A673 (cell line): ENCODE measurements around the gene ZPR1. TPM values are rescaled to one million over a fixed set of nuclear protein-coding genes. Genes with fewer than 3 reads are reported as not detected.

Experiments
- BruUV-seq: library from RNA; stranded (reverse); fragments of 400-500 nt; replicated peaks from 2 replicates; lab custom pipeline; 2021; lab: Mats Ljungman, UMichigan
- CTCF ChIA-PET: fragments of 300-600 bp; sonication (Branson Sonifier 250); formaldehyde crosslinking; loops from one replicate; lab custom pipeline; 2022; ENCODE audit warnings: antibody characterized with exemption; lab: Charles Lee
- POLR2A ChIA-PET: fragments of 300-600 bp; sonication (Branson Sonifier 250); formaldehyde crosslinking; loops from one replicate; lab custom pipeline; 2022; ENCODE audit warnings: antibody characterized with exemption; ENCODE audit not compliant: low non-redundant PET; lab: Charles Lee
- DNase-seq: peaks from one replicate; pipeline ENCODE4 v3.0.0-alpha.2; 2015; ENCODE audit warnings: low spot score
- H3K27ac ChIP-seq: fragments of 200-600 bp; sonication (generic); 2 replicates; pipeline ENCODE4 v1.5.1; 2016; ENCODE audit warnings: mixed run types, low read depth, mild to moderate bottlenecking, mixed read lengths, antibody characterized with exemption, low read length; ENCODE audit not compliant: poor library complexity, severe bottlenecking
- H3K27me3 ChIP-seq: fragments of 200-600 bp; sonication (generic); replicated peaks from 2 replicates; pipeline ENCODE4 v1.6.1; 2017; ENCODE audit warnings: mixed run types, low read depth, mild to moderate bottlenecking, mixed read lengths, antibody characterized with exemption, low read length; ENCODE audit not compliant: insufficient read depth, poor library complexity
- H3K36me3 ChIP-seq: fragments of 200-600 bp; sonication (generic); 2 replicates; pipeline ENCODE4 v1.6.1; 2016; ENCODE audit warnings: mixed run types, mild to moderate bottlenecking, mixed read lengths, antibody characterized with exemption, low read length; ENCODE audit not compliant: insufficient read depth, poor library complexity, severe bottlenecking
- H3K4me1 ChIP-seq: fragments of 200-600 bp; sonication (generic); 2 replicates; pipeline ENCODE4 v1.6.1; 2017; ENCODE audit warnings: mixed run types, mild to moderate bottlenecking, mixed read lengths, antibody characterized with exemption, low read length; ENCODE audit not compliant: insufficient read depth, poor library complexity, severe bottlenecking
- H3K4me3 ChIP-seq: fragments of 200-600 bp; sonication (generic); 2 replicates; pipeline ENCODE4 v1.5.1; 2016; ENCODE audit warnings: low read depth, mixed run types, mild to moderate bottlenecking, mixed read lengths, low read length; ENCODE audit not compliant: poor library complexity, severe bottlenecking
- H3K9me3 ChIP-seq: fragments of 200-600 bp; sonication (generic); 2 replicates; pipeline ENCODE4 v1.6.1; 2016; ENCODE audit warnings: mixed run types, low read depth, mild to moderate bottlenecking, mixed read lengths, antibody characterized with exemption, low read length; ENCODE audit not compliant: poor library complexity, severe bottlenecking
- EZH2 ChIP-seq: fragments of 200-600 bp; sonication (generic); IDR thresholded peaks from 2 replicates; pipeline ENCODE4 v1.6.1; 2017; ENCODE audit warnings: borderline replicate concordance, low read depth, mild to moderate bottlenecking, mixed read lengths, antibody characterized with exemption, low read length; ENCODE audit not compliant: poor library complexity, severe bottlenecking
- intact Hi-C: fragments of 100-400 bp; cut with micrococcal nuclease; formaldehyde crosslinking; loops from one replicate; pipeline ENCODE4 v1.10.0; 2022; ENCODE audit not compliant: unreplicated experiment
- total RNA-seq: library from RNA; stranded (reverse); gene quantifications from 2 replicates; pipeline ENCODE4 v1.2.3, GENCODE V29; 2021
- TF ChIP-seq, protein P1 (sequence below): fragments of 300-800, 200-600 bp; sonication (generic); conservative IDR thresholded peaks from 2 replicates; pipeline ENCODE4 v1.5.1; 2017; ENCODE audit warnings: low read depth, mild to moderate bottlenecking, antibody characterized with exemption, low read length, moderate library complexity, mixed read lengths

The ZPR1 gene
- total RNA-seq, 1 experiment from 2014 or later, result 109 TPM

DNA sequence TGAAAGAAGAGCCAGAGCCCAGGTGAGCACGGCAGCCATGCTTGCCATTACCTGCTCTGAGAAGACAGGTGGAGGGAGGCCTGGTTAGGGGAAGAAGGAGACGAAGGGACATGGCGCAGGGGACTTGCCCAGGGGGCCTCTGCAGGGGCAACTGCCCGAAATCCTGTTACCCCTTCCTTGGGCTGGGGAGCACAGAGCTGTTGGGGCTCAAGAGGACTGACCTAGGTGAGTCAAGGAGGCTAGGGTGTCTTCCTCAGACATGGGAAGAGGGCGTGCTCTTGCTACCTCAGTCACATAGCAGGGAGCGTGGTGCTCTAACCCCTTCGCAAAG is 4.0 kb upstream of the ZPR1 start, which contains the start of gene APOA5:
Gene APOA5 (minus strand): TSS at position 67 of the 331 bp plus-strand sequence. CDS start 19 bp downstream, at position 48.
- Histone ChIP-seq H3K4me1 (peaks cover 4% of the 10 kb centered on the region), H3K4me3 (peak within 1 kb of the TSS; percentile 13), H3K9me3 (no peaks in the 10 kb centered on the region), H3K36me3 (no peaks in the 10 kb centered on the region), H3K27ac (no peak within 1 kb of the TSS), H3K27me3 (no peaks in the 10 kb centered on the region)
- TF ChIP-seq, protein P1, sequence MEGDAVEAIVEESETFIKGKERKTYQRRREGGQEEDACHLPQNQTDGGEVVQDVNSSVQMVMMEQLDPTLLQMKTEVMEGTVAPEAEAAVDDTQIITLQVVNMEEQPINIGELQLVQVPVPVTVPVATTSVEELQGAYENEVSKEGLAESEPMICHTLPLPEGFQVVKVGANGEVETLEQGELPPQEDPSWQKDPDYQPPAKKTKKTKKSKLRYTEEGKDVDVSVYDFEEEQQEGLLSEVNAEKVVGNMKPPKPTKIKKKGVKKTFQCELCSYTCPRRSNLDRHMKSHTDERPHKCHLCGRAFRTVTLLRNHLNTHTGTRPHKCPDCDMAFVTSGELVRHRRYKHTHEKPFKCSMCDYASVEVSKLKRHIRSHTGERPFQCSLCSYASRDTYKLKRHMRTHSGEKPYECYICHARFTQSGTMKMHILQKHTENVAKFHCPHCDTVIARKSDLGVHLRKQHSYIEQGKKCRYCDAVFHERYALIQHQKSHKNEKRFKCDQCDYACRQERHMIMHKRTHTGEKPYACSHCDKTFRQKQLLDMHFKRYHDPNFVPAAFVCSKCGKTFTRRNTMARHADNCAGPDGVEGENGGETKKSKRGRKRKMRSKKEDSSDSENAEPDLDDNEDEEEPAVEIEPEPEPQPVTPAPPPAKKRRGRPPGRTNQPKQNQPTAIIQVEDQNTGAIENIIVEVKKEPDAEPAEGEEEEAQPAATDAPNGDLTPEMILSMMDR, result no peak
- TF ChIP-seq EZH2, result no peak
- CTCF ChIA-PET, result interaction anchor here (0.5 to 3.0 kb wide), 9 partner anchors 19 to 435 kb away, joined by 3 to 56 read pairs (median 6); partner anchors contain the start of genes PAFAH1B2 and SIDT2
- POLR2A ChIA-PET, result interaction anchor here (0.6 kb wide), 2 partner anchors 55 to 267 kb away, joined by 10 to 16 read pairs; no protein-coding TSS in a partner anchor
- intact Hi-C loops, result loop anchor here (1.0 to 2.0 kb wide), 3 partner anchors 45 to 435 kb away; no protein-coding TSS in a partner anchor
- no peak for DNase-seq
- BruUV-seq, result no TSS peak

DNA sequence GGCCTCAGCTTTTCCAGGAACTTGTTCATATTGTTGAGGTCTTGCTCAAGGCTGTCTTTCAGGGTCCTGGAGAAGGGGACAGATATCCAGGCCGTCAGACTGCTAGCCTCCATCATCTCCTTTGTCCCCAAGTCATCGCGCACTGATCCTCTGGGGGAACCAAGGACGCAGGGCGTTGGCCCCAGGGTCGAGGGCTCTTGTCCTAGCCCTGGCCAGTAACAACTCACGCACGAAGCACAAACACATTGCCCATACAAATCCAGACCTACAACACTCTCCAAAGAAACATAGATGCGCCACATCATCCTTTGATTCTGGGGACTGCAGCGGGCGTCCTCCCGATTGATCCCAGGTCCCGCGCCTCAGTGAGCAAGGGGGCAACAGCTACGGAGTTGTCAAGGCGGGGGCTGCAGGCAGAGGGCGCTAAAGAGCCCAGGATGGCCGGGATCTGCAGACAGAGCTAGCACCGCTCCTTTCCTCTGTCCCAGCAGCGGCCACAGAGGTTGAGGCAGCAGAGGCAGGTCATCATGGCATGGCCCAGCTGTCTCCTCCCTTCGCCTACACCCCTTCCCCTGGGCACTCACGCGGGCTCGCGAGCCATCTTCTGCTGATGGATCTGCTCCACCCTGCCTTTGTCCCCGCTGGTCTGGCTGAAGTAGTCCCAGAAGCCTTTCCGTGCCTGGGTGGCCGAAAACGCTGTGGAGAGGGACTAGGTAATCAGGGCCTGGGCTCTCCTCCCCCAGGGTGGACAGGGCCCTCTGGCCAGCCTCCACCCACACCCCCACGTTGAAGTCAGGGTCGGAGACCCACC is 3.4 kb upstream of the ZPR1 start:
- ChIA-PET POLR2A (interaction anchor here (0.6 kb wide), 2 partner anchors 54 to 267 kb away, joined by 10 to 16 read pairs; no protein-coding TSS in a partner anchor), CTCF (interaction anchor here (0.5 to 3.0 kb wide), 10 partner anchors 20 to 435 kb away, joined by 3 to 56 read pairs (median 6); partner anchors contain the start of genes PAFAH1B2 and SIDT2)
- TF ChIP-seq, protein P1, result peak; percentile 99
- TF ChIP-seq EZH2, result no peak
- no TSS peak for BruUV-seq
- Histone ChIP-seq H3K36me3 (peaks cover 5% of the 10 kb centered on the region), H3K27ac (no peak overlapping the region), H3K4me1 (peaks cover 4% of the 10 kb centered on the region), H3K9me3 (no peaks in the 10 kb centered on the region), H3K27me3 (no peaks in the 10 kb centered on the region), H3K4me3 (peak overlapping the region; percentile 13)
- intact Hi-C loops, result loop anchor here (1.0 to 2.0 kb wide), 3 partner anchors 45 to 436 kb away; no protein-coding TSS in a partner anchor
- DNase-seq, result peak; percentile 79

DNA sequence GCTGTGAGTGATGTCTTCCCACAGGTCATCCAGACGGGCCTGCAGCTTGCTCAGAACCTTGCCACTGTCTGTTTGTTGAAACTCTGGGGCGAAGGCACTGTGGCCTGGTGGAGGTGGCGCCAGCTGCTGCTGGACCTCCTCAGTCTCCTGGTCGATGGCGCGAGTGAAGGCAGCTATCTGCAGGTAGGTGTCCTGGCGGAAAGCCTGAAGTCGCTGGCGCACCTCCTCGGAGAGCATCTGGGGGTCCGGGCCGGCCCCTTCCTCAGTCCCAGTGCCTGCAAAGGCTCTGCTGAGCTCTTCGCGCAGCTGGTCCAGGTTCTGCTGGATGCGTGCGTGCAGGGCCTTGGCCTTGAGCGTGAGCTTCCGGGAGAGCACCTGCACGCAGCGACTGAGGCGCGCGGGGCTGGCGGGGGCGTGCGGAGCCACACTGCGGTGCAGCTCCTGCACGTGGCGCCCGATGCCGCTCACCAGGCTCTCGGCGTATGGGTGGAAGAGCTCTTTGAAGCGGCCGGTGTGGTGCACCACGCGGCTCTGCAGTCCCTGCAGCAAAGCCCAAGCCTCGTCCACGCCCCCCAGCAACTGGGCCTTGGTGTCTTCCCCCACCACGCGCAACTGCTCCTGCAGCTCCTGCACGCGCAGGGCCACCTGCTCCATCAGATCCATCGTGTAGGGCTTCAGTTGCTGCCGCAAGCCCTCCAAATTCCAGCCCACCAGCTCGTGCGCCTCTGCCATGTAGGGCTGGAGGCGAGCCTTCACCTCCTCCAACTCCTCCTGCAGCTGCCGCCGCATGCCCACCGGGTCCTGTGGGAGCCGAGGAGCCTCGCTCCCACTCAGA is 2.6 kb upstream of the ZPR1 start:
- POLR2A ChIA-PET, result no interaction called here
- Histone ChIP-seq H3K27me3 (no peaks in the 10 kb centered on the region), H3K9me3 (no peaks in the 10 kb centered on the region), H3K27ac (no peak overlapping the region), H3K36me3 (peaks cover 13% of the 10 kb centered on the region), H3K4me3 (no peak overlapping the region), H3K4me1 (peaks cover 4% of the 10 kb centered on the region)
- DNase-seq, result no peak
- intact Hi-C loops, result loop anchor here (1.0 to 2.0 kb wide), 3 partner anchors 46 to 436 kb away; no protein-coding TSS in a partner anchor
- TF ChIP-seq, protein P1, result no peak
- TF ChIP-seq EZH2, result no peak
- CTCF ChIA-PET, result interaction anchor here (0.5 to 3.0 kb wide), 11 partner anchors 34 to 436 kb away, joined by 3 to 56 read pairs (median 5); partner anchors contain the start of gene PAFAH1B2
- no TSS peak for BruUV-seq
